ENCODE data around the gene ZNF107. TPM values are rescaled to one million over a fixed set of nuclear protein-coding genes. Genes with fewer than 3 reads are reported as not detected.
"Not testable (repeated sequence)": the region's sequence is repeated elsewhere in the genome, so short reads cannot be mapped to it uniquely, and the experiment has no call there.

Gene ZNF107
- total RNA-seq, 1 donor = 1.8 TPM

GRCh38 chr7:64733550-64734240 is 67.8 kb downstream of the ZNF107 start:
- Histone ChIP-seq H3K4me1 (ENCODE audit: insufficient read depth, low read length) (no peaks in the 10 kb centered on the region), H3K9me3 (ENCODE audit: low read depth, low read length) (no peaks in the 10 kb centered on the region), H3K4me3 (ENCODE audit: insufficient read depth, low read length) (no peak overlapping the region), H3K79me2 (ENCODE audit: insufficient read depth, low read length) (no peaks in the 10 kb centered on the region), H3K36me3 (ENCODE audit: insufficient read depth, low read length) (no peaks in the 10 kb centered on the region), H3K4me2 (ENCODE audit: insufficient read depth, low read length) (no peak overlapping the region), H4K20me1 (ENCODE audit: insufficient read depth, low read length) (no peaks in the 10 kb centered on the region), H2AFZ (ENCODE audit: low read length) (no peak overlapping the region), H3K27me3 (ENCODE audit: insufficient read depth, low read length) (no peaks in the 10 kb centered on the region), H3K27ac (ENCODE audit: low read depth, low read length) (no peak overlapping the region)
- peak; percentile 45 for DNase-seq (ENCODE audit: insufficient read length, low spot score, missing footprints)
- TF ChIP-seq, protein P1, sequence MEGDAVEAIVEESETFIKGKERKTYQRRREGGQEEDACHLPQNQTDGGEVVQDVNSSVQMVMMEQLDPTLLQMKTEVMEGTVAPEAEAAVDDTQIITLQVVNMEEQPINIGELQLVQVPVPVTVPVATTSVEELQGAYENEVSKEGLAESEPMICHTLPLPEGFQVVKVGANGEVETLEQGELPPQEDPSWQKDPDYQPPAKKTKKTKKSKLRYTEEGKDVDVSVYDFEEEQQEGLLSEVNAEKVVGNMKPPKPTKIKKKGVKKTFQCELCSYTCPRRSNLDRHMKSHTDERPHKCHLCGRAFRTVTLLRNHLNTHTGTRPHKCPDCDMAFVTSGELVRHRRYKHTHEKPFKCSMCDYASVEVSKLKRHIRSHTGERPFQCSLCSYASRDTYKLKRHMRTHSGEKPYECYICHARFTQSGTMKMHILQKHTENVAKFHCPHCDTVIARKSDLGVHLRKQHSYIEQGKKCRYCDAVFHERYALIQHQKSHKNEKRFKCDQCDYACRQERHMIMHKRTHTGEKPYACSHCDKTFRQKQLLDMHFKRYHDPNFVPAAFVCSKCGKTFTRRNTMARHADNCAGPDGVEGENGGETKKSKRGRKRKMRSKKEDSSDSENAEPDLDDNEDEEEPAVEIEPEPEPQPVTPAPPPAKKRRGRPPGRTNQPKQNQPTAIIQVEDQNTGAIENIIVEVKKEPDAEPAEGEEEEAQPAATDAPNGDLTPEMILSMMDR (IDR thresholded peaks at IDR 0.05; ENCODE audit: extremely low read depth, low read depth, low read length) = no peak

- Histone ChIP-seq H2AFZ (ENCODE audit: low read length) (no peak overlapping the region), H3K4me2 (ENCODE audit: insufficient read depth, low read length) (no peak overlapping the region), H3K9me3 (ENCODE audit: low read depth, low read length) (no peaks in the 10 kb centered on the region), H3K27ac (ENCODE audit: low read depth, low read length) (no peak overlapping the region), H3K4me3 (ENCODE audit: insufficient read depth, low read length) (no peak overlapping the region), H4K20me1 (ENCODE audit: insufficient read depth, low read length) (no peaks in the 10 kb centered on the region), H3K36me3 (ENCODE audit: insufficient read depth, low read length) (no peaks in the 10 kb centered on the region), H3K79me2 (ENCODE audit: insufficient read depth, low read length) (no peaks in the 10 kb centered on the region), H3K27me3 (ENCODE audit: insufficient read depth, low read length) (no peaks in the 10 kb centered on the region), H3K4me1 (ENCODE audit: insufficient read depth, low read length) (no peaks in the 10 kb centered on the region)
- no peak for DNase-seq (ENCODE audit: insufficient read length, low spot score, missing footprints)
- TF ChIP-seq, protein P1 (IDR thresholded peaks at IDR 0.05; ENCODE audit: extremely low read depth, low read depth, low read length) = no peak
Observed at GRCh38 chr7:64736575-64736974, 70.6 kb downstream of the ZNF107 start.

- H2AFZ ChIP-seq (ENCODE audit: low read length); H3K27ac ChIP-seq (ENCODE audit: low read depth, low read length); H3K4me1 ChIP-seq (ENCODE audit: insufficient read depth, low read length); H3K9me3 ChIP-seq (ENCODE audit: low read depth, low read length); H4K20me1 ChIP-seq (ENCODE audit: insufficient read depth, low read length); H3K4me3 ChIP-seq (ENCODE audit: insufficient read depth, low read length); H3K27me3 ChIP-seq (ENCODE audit: insufficient read depth, low read length); H3K79me2 ChIP-seq (ENCODE audit: insufficient read depth, low read length); H3K4me2 ChIP-seq (ENCODE audit: insufficient read depth, low read length); DNase-seq (ENCODE audit: insufficient read length, low spot score, missing footprints); H3K36me3 ChIP-seq (ENCODE audit: insufficient read depth, low read length): not testable (repeated sequence)
Observed at GRCh38 chr7:64738403-64738802, 72.5 kb downstream of the ZNF107 start.

DNA sequence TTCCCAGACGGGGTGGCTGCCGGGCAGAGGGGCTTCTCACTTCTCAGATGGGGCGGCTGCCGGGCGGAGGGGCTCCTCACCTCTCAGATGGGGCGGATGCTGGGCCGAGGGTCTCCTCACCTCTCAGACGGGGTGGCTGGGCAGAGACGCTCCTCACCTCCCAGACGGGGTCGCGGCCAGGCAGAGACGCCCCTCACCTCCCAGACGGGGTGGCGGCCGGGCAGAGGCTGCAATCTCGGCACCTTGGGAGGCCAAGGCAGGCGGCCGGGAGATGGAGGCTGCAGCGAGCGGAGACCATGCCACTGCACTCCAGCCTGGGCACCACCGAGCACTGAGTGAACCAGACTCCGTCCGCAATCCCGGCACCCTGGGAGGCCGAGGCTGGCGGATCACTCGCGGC is 73.0 kb downstream of the ZNF107 start:
- H3K36me3 ChIP-seq (ENCODE audit: insufficient read depth, low read length); H3K27me3 ChIP-seq (ENCODE audit: insufficient read depth, low read length); DNase-seq (ENCODE audit: insufficient read length, low spot score, missing footprints); H3K9me3 ChIP-seq (ENCODE audit: low read depth, low read length); H2AFZ ChIP-seq (ENCODE audit: low read length); H3K4me2 ChIP-seq (ENCODE audit: insufficient read depth, low read length); H4K20me1 ChIP-seq (ENCODE audit: insufficient read depth, low read length); H3K27ac ChIP-seq (ENCODE audit: low read depth, low read length); H3K4me1 ChIP-seq (ENCODE audit: insufficient read depth, low read length); H3K4me3 ChIP-seq (ENCODE audit: insufficient read depth, low read length); H3K79me2 ChIP-seq (ENCODE audit: insufficient read depth, low read length): not testable (repeated sequence)

- TF ChIP-seq, protein P1 (IDR thresholded peaks at IDR 0.05; ENCODE audit: extremely low read depth, low read depth, low read length) = no peak
- no peak for DNase-seq (ENCODE audit: insufficient read length, low spot score, missing footprints)
- Histone ChIP-seq H3K9me3 (ENCODE audit: low read depth, low read length) (peaks cover 2% of the 10 kb centered on the region), H3K4me2 (ENCODE audit: insufficient read depth, low read length) (no peak overlapping the region), H2AFZ (ENCODE audit: low read length) (no peak overlapping the region), H3K36me3 (ENCODE audit: insufficient read depth, low read length) (no peaks in the 10 kb centered on the region), H3K27ac (ENCODE audit: low read depth, low read length) (no peak overlapping the region), H3K27me3 (ENCODE audit: insufficient read depth, low read length) (no peaks in the 10 kb centered on the region), H4K20me1 (ENCODE audit: insufficient read depth, low read length) (no peaks in the 10 kb centered on the region), H3K4me3 (ENCODE audit: insufficient read depth, low read length) (no peak overlapping the region), H3K4me1 (ENCODE audit: insufficient read depth, low read length) (no peaks in the 10 kb centered on the region), H3K79me2 (ENCODE audit: insufficient read depth, low read length) (no peaks in the 10 kb centered on the region)
Observed at GRCh38 chr7:64744680-64745079, 78.7 kb downstream of the ZNF107 start.
